Kidney (tissue), 14 donors: ENCODE measurements around the gene ERP44. TPM values are rescaled to one million over a fixed set of nuclear protein-coding genes. Genes with fewer than 3 reads are reported as not detected.

Experiments
- DNase-seq, 5 donors: peaks; one replicate each; pipeline ENCODE4 v3.0.0-alpha.2; 2013 to 2020
- FAIRE-seq: peaks from 2 replicates; lab custom pipeline; 2012; peaks lifted over from hg19 to GRCh38; lab: Jason Lieb, UNC
- H3K27ac ChIP-seq, 2 donors: one replicate each; pipeline ENCODE4 v1.7.0; 2013; ENCODE audit warnings: low read depth in 2 of 2, low read length in 2 of 2, inconsistent platforms in 1 of 2
- H3K27me3 ChIP-seq: one replicate; pipeline ENCODE4 v1.7.1; 2013; ENCODE audit warnings: low read length, inconsistent platforms; ENCODE audit not compliant: control insufficient read depth, insufficient read depth
- H3K36me3 ChIP-seq, 3 donors: one replicate each; pipeline versions ENCODE4 v1.7.0 to v1.7.1; 2013; ENCODE audit warnings: low read length in 3 of 3, control low read depth in 1 of 3, inconsistent platforms in 1 of 3; ENCODE audit not compliant: insufficient read depth in 3 of 3, control insufficient read depth in 2 of 3
- H3K4me1 ChIP-seq, 3 donors: one replicate each; pipeline versions ENCODE4 v1.7.0 to v1.7.1; 2013; ENCODE audit warnings: low read length in 3 of 3, inconsistent platforms in 1 of 3, low read depth in 1 of 3; ENCODE audit not compliant: control insufficient read depth in 2 of 3, insufficient read depth in 2 of 3
- H3K4me3 ChIP-seq, 3 donors: one replicate each; pipeline versions ENCODE4 v1.7.0 to v1.8.1; 2013; ENCODE audit warnings: low read length in 3 of 3, control low read depth in 1 of 3, inconsistent platforms in 1 of 3
- H3K9ac ChIP-seq, 3 donors: one replicate each; pipeline versions ENCODE4 v1.7.0 to v1.7.1; 2013; ENCODE audit warnings: low read length in 3 of 3, control low read depth in 1 of 3, inconsistent platforms in 1 of 3
- H3K9me3 ChIP-seq, 3 donors: one replicate each; pipeline versions ENCODE4 v1.7.0 to v1.7.1; 2013; ENCODE audit warnings: low read length in 3 of 3, control low read depth in 1 of 3, inconsistent platforms in 1 of 3; ENCODE audit not compliant: control insufficient read depth in 2 of 3, insufficient read depth in 1 of 3
- CTCF ChIP-seq: IDR thresholded peaks from 3 replicates; pipeline ENCODE4 v1.5.1; 2012; ENCODE audit warnings: mild to moderate bottlenecking, moderate library complexity, borderline replicate concordance; ENCODE audit not compliant: insufficient read depth; ENCODE audit errors: extremely low read depth
- intact Hi-C: fragments of 100-400 bp; cut with DNase I; formaldehyde crosslinking; loops from one replicate; pipeline ENCODE4 v1.11.1; 2022
- polyA plus RNA-seq: library from polyadenylated mRNA; stranded (reverse); fragments of 350-450 nt; fragmentation: Illumina TruSeq; extraction: RNeasy Lipid Tissue Mini Kit (QIAGEN cat#74804); gene quantifications from one replicate; pipeline ENCODE4 v1.2.3, GENCODE V29; 2014; ENCODE audit warnings: low read depth, low replicate concordance; ENCODE audit not compliant: insufficient read depth
- total RNA-seq: library from RNA; stranded (reverse); fragmentation: NEBNext Ultra II Directional; extraction: Animal tissue kit (Norgen Biotek cat#: 25700); gene quantifications from one replicate; pipeline ENCODE4 v1.2.1, GENCODE V29; 2021
- donor health status: control.
- donor health status: control.
- donor health status: control.
- donor health status: control.
- donor health status: control.
- donor health status: DM: yes; HTN: yes; CAD: no.
- donor health status: Normal renal cell carcinoma (clear cell type).

The ERP44 gene
- total and polyA plus RNA-seq, 2 donors from 2014 or later = 22.3 to 24.1 TPM

- Histone ChIP-seq H3K27me3 (no peaks in the 10 kb centered on the region), H3K27ac (no peak overlapping the region), H3K9me3 (peaks cover 0 to 1% (median 0%) of the 10 kb centered on the region in 3 donors), H3K9ac (no peak overlapping the region), H3K4me3 (no peak overlapping the region), H3K4me1 (no peaks in the 10 kb centered on the region), H3K36me3 (peaks cover 0 to 6% (median 4%) of the 10 kb centered on the region in 3 donors)
- DNase-seq = no peak
- no peak for FAIRE-seq
- TF ChIP-seq CTCF = no peak
- intact Hi-C loops = no loop called here
Measured at GRCh38 chr9:100012279-100012678, 86.5 kb downstream of the ERP44 start.

GRCh38 chr9:100011062-100011681 lies 87.6 kb downstream of the ERP44 start:
- Histone ChIP-seq H3K9me3 (peaks cover 0 to 1% (median 0%) of the 10 kb centered on the region in 3 donors), H3K27me3 (no peaks in the 10 kb centered on the region), H3K4me1 (peaks cover 0 to 2% (median 0%) of the 10 kb centered on the region in 3 donors), H3K9ac (no peak overlapping the region), H3K27ac (no peak overlapping the region), H3K4me3 (no peak overlapping the region), H3K36me3 (peaks cover 0 to 4% (median 4%) of the 10 kb centered on the region in 3 donors)
- FAIRE-seq (peak; percentile 91), DNase-seq (peak in 2 of 5 donors; percentile 29 to 44)
- intact Hi-C loops = no loop called here
- peak; percentile 25 for TF ChIP-seq CTCF

GRCh38 chr9:99999797-100000196 lies 99.0 kb downstream of the ERP44 start:
- no peak for FAIRE-seq
- Histone ChIP-seq H3K27me3 (no peaks in the 10 kb centered on the region), H3K9ac (no peak overlapping the region), H3K27ac (no peak overlapping the region), H3K9me3 (peaks cover 0 to 6% (median 0%) of the 10 kb centered on the region in 3 donors), H3K4me3 (no peak overlapping the region), H3K36me3 (peaks cover 5 to 16% (median 6%) of the 10 kb centered on the region in 3 donors), H3K4me1 (no peaks in the 10 kb centered on the region)
- intact Hi-C loops = no loop called here
- DNase-seq = no peak
- no peak for TF ChIP-seq CTCF
